Measurements from ENCODE around the gene FOXO1.

Gene FOXO1

DNA sequence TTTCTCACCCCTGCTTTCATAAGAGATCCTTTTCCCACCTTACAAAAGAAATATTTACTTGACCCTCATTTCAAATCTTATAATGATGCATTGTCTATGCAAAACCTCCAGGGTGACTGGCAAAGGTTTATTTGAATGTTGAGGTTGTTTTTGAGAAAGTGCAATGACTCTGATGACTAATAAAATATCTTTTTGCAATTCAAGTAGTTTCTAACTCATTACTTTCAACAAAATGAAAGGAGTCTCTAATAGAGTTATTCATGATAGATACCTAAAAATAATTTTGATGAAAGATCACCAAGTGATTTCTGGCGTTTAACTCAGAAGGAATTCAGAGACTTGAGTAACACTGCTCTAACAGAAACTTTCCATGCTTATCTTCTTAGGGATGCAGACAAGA lies 144.2 kb downstream of the FOXO1 start:
- H3K9me3 ChIP-seq (ENCODE audit: insufficient read depth, low read length): no peaks in the 10 kb centered on the region
- H3K27me3 ChIP-seq (ENCODE audit: low read length): no peaks in the 10 kb centered on the region
- H3K4me2 ChIP-seq (ENCODE audit: low read depth, low read length, poor library complexity, severe bottlenecking): no peak overlapping the region
- no peak overlapping the region for H3K27ac ChIP-seq (ENCODE audit: low read depth, low read length)
- H3K79me2 ChIP-seq (ENCODE audit: insufficient read depth, low read length): no peaks in the 10 kb centered on the region
- TF ChIP-seq CTCF (IDR thresholded peaks at IDR 0.05; ENCODE audit: insufficient read depth, low read length, poor library complexity, severe bottlenecking) (no peak), EZH2phosphoT487 (conservative IDR thresholded peaks at IDR 0.05; ENCODE audit: low read length) (no peak)
- H3F3A ChIP-seq (ENCODE audit: insufficient read depth): no peaks in the 10 kb centered on the region
- H2AFZ ChIP-seq (ENCODE audit: low read depth, low read length, severe bottlenecking): no peak overlapping the region
- no peak overlapping the region for H3K4me3 ChIP-seq (ENCODE audit: insufficient read depth, low read length, poor library complexity, severe bottlenecking)
- no peaks in the 10 kb centered on the region for H3K36me3 ChIP-seq (ENCODE audit: low read length)
- no peaks in the 10 kb centered on the region for H4K20me1 ChIP-seq (ENCODE audit: low read depth, low read length)
- H3K9me2 ChIP-seq (replicated peaks; ENCODE audit: insufficient read depth, low read length): no peaks in the 10 kb centered on the region
- no peak overlapping the region for H3K9ac ChIP-seq (ENCODE audit: low read length)

- H3F3A ChIP-seq (ENCODE audit: insufficient read depth): no peaks in the 10 kb centered on the region
- no peaks in the 10 kb centered on the region for H3K79me2 ChIP-seq (ENCODE audit: insufficient read depth, low read length)
- H3K9ac ChIP-seq (ENCODE audit: low read length): no peak overlapping the region
- no peak overlapping the region for H3K4me2 ChIP-seq (ENCODE audit: low read depth, low read length, poor library complexity, severe bottlenecking)
- no peaks in the 10 kb centered on the region for H3K9me2 ChIP-seq (replicated peaks; ENCODE audit: insufficient read depth, low read length)
- no peaks in the 10 kb centered on the region for H4K20me1 ChIP-seq (ENCODE audit: low read depth, low read length)
- no peaks in the 10 kb centered on the region for H3K36me3 ChIP-seq (ENCODE audit: low read length)
- no peaks in the 10 kb centered on the region for H3K9me3 ChIP-seq (ENCODE audit: insufficient read depth, low read length)
- H3K27ac ChIP-seq (ENCODE audit: low read depth, low read length): no peak overlapping the region
- H3K4me3 ChIP-seq (ENCODE audit: insufficient read depth, low read length, poor library complexity, severe bottlenecking): no peak overlapping the region
- no peak for TF ChIP-seq EZH2phosphoT487 (conservative IDR thresholded peaks at IDR 0.05; ENCODE audit: low read length)
- TF ChIP-seq CTCF (IDR thresholded peaks at IDR 0.05; ENCODE audit: insufficient read depth, low read length, poor library complexity, severe bottlenecking): no peak
- H2AFZ ChIP-seq (ENCODE audit: low read depth, low read length, severe bottlenecking): no peak overlapping the region
- no peaks in the 10 kb centered on the region for H3K27me3 ChIP-seq (ENCODE audit: low read length)
These were observed 145.5 kb downstream of the FOXO1 start for GRCh38 chr13:40520916-40521315.

DNA sequence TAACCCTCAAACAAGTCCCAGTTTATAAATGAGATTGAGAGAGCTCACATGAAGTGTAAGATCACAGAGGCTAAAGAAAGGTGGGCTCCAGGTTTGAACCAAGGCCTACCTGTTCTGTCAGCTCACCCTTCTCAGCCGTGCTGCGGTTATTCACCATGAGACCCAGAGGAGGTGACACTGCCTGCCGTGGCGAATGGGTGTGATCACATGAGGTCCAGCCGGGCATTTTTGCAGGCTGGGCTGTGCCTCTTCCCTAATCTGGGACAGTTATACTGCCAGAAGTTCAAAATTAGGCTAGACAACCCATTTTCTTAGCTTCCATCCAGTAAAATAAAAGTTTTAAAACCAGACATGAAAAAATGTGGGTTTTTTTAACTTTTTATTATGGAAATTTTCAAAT lies 146.8 kb downstream of the FOXO1 start:
- Histone ChIP-seq H3K36me3 (ENCODE audit: low read length) (no peaks in the 10 kb centered on the region), H3K9me2 (replicated peaks; ENCODE audit: insufficient read depth, low read length) (no peaks in the 10 kb centered on the region), H3K9me3 (ENCODE audit: insufficient read depth, low read length) (no peaks in the 10 kb centered on the region), H3K79me2 (ENCODE audit: insufficient read depth, low read length) (no peaks in the 10 kb centered on the region), H3K4me3 (ENCODE audit: insufficient read depth, low read length, poor library complexity, severe bottlenecking) (no peak overlapping the region), H3F3A (ENCODE audit: insufficient read depth) (no peaks in the 10 kb centered on the region), H3K9ac (ENCODE audit: low read length) (no peak overlapping the region), H3K27me3 (ENCODE audit: low read length) (no peaks in the 10 kb centered on the region), H2AFZ (ENCODE audit: low read depth, low read length, severe bottlenecking) (no peak overlapping the region), H3K4me2 (ENCODE audit: low read depth, low read length, poor library complexity, severe bottlenecking) (no peak overlapping the region), H4K20me1 (ENCODE audit: low read depth, low read length) (no peaks in the 10 kb centered on the region), H3K27ac (ENCODE audit: low read depth, low read length) (no peak overlapping the region)
- TF ChIP-seq EZH2phosphoT487 (conservative IDR thresholded peaks at IDR 0.05; ENCODE audit: low read length): no peak
- TF ChIP-seq CTCF (IDR thresholded peaks at IDR 0.05; ENCODE audit: insufficient read depth, low read length, poor library complexity, severe bottlenecking): no peak

- Histone ChIP-seq H3F3A (ENCODE audit: insufficient read depth) (no peaks in the 10 kb centered on the region), H3K9me3 (ENCODE audit: insufficient read depth, low read length) (no peaks in the 10 kb centered on the region), H4K20me1 (ENCODE audit: low read depth, low read length) (no peaks in the 10 kb centered on the region), H3K79me2 (ENCODE audit: insufficient read depth, low read length) (no peaks in the 10 kb centered on the region), H3K4me2 (ENCODE audit: low read depth, low read length, poor library complexity, severe bottlenecking) (no peak overlapping the region), H3K36me3 (ENCODE audit: low read length) (no peaks in the 10 kb centered on the region), H3K9me2 (replicated peaks; ENCODE audit: insufficient read depth, low read length) (no peaks in the 10 kb centered on the region), H3K4me3 (ENCODE audit: insufficient read depth, low read length, poor library complexity, severe bottlenecking) (no peak overlapping the region), H3K27ac (ENCODE audit: low read depth, low read length) (no peak overlapping the region), H3K27me3 (ENCODE audit: low read length) (no peaks in the 10 kb centered on the region), H2AFZ (ENCODE audit: low read depth, low read length, severe bottlenecking) (no peak overlapping the region), H3K9ac (ENCODE audit: low read length) (no peak overlapping the region)
- no peak for TF ChIP-seq CTCF (IDR thresholded peaks at IDR 0.05; ENCODE audit: insufficient read depth, low read length, poor library complexity, severe bottlenecking)
- no peak for TF ChIP-seq EZH2phosphoT487 (conservative IDR thresholded peaks at IDR 0.05; ENCODE audit: low read length)
These were observed 148.0 kb downstream of the FOXO1 start for GRCh38 chr13:40518481-40518882.

All from SU-DHL-6 (cell line).